Measurements from ENCODE around the gene ANKRD33B. TPM values are rescaled to one million over a fixed set of nuclear protein-coding genes. Genes with fewer than 3 reads are reported as not detected.
"Not testable (repeated sequence)": the region's sequence is repeated elsewhere in the genome, so short reads cannot be mapped to it uniquely, and the experiment has no call there.

The ANKRD33B gene
- total RNA-seq, 6 donors from 2014 or later, result 3.1 to 10.5 (median 7.9) TPM

GRCh38 chr5:10602031-10602806 is 38.3 kb downstream of the ANKRD33B start:
- TF ChIP-seq CTCF (IDR thresholded peaks at IDR 0.05) (no peak), POLR2AphosphoS5 (IDR thresholded peaks at IDR 0.05) (no peak), EP300 (IDR thresholded peaks at IDR 0.05) (no peak), POLR2A (IDR thresholded peaks at IDR 0.05) (no peak)
- no peak for DNase-seq
- ATAC-seq (ENCODE audit: low FRiP score in 2 of 2), result peak; percentile 11 to 16
- H3K36me3 ChIP-seq, result no peaks in the 10 kb centered on the region
- H3K27ac ChIP-seq, result peak overlapping the region; percentile 20 to 48 (median 30)
- WGBS, 2 donors, result 76 to 83% methylated on average over 14 to 15 of the region's 15 CpGs
- H3K27me3 ChIP-seq, result no peaks in the 10 kb centered on the region
- H3K4me3 ChIP-seq, result no peak overlapping the region
- H3K9me3 ChIP-seq, result no peaks in the 10 kb centered on the region
- H3K4me1 ChIP-seq, result peaks cover 11 to 26% (median 16%) of the 10 kb centered on the region in 4 donors

GRCh38 chr5:10604975-10605374 is 41.1 kb downstream of the ANKRD33B start:
- Histone ChIP-seq H3K27me3 (no peaks in the 10 kb centered on the region), H3K27ac (no peak overlapping the region), H3K9me3 (no peaks in the 10 kb centered on the region), H3K36me3 (no peaks in the 10 kb centered on the region), H3K4me1 (peaks cover 20 to 37% (median 26%) of the 10 kb centered on the region in 4 donors), H3K4me3 (no peak overlapping the region)
- no peak for TF ChIP-seq POLR2A (IDR thresholded peaks at IDR 0.05)
- no peak for TF ChIP-seq EP300 (IDR thresholded peaks at IDR 0.05)
- TF ChIP-seq POLR2AphosphoS5 (IDR thresholded peaks at IDR 0.05), result no peak
- TF ChIP-seq CTCF (IDR thresholded peaks at IDR 0.05), result no peak
- ATAC-seq (ENCODE audit: low FRiP score in 2 of 2) (no peak), DNase-seq (no peak)
- 81 to 96% methylated on average over 5 to 6 of the region's 6 CpGs for WGBS, 2 donors

- ATAC-seq (ENCODE audit: low FRiP score in 2 of 2); DNase-seq; H3K9me3 ChIP-seq; H3K4me3 ChIP-seq; H3K36me3 ChIP-seq; H3K27me3 ChIP-seq: not testable (repeated sequence)
- 73 to 95% methylated on average over 9 of the region's 9 CpGs for WGBS, 2 donors
- Histone ChIP-seq H3K27ac (peak overlapping the region; percentile 75 to 84 (median 76)), H3K4me1 (peaks cover 15 to 26% (median 20%) of the 10 kb centered on the region in 4 donors)
Measured at GRCh38 chr5:10606632-10607022, 42.8 kb downstream of the ANKRD33B start.

- Histone ChIP-seq H3K9me3 (no peaks in the 10 kb centered on the region), H3K4me1 (peaks cover 10 to 21% (median 15%) of the 10 kb centered on the region in 4 donors), H3K27ac (peak overlapping the region; percentile 75 to 84 (median 76)), H3K27me3 (no peaks in the 10 kb centered on the region), H3K36me3 (no peaks in the 10 kb centered on the region), H3K4me3 (peak overlapping the region in 1 of 4 donors; percentile 5)
- 21 to 27% methylated on average over 11 to 13 of the region's 13 CpGs for WGBS, 2 donors
- ATAC-seq (ENCODE audit: low FRiP score in 2 of 2), result peak; percentile 24 to 58
- DNase-seq, result peak in 1 of 2 donors; percentile 58
- TF ChIP-seq EP300 (IDR thresholded peaks at IDR 0.05) (peak in 2 of 4 donors; percentile 79 to 95), POLR2A (IDR thresholded peaks at IDR 0.05) (peak in 1 of 4 donors; percentile 4), CTCF (IDR thresholded peaks at IDR 0.05) (no peak), POLR2AphosphoS5 (IDR thresholded peaks at IDR 0.05) (peak in 1 of 2 donors; percentile 60)
Measured at GRCh38 chr5:10607023-10607665, 43.3 kb downstream of the ANKRD33B start.

GRCh38 chr5:10607666-10608073 is 43.8 kb downstream of the ANKRD33B start:
- no peaks in the 10 kb centered on the region for H3K27me3 ChIP-seq
- H3K36me3 ChIP-seq, result no peaks in the 10 kb centered on the region
- TF ChIP-seq POLR2A (IDR thresholded peaks at IDR 0.05), result peak in 1 of 4 donors; percentile 1
- TF ChIP-seq EP300 (IDR thresholded peaks at IDR 0.05), result peak in 1 of 4 donors; percentile 67
- peak in 2 of 6 experiments; percentile 15 to 28 for TF ChIP-seq CTCF (IDR thresholded peaks at IDR 0.05)
- peak; percentile 39 to 75 for TF ChIP-seq POLR2AphosphoS5 (IDR thresholded peaks at IDR 0.05)
- peak in 1 of 2 donors; percentile 72 for DNase-seq
- H3K9me3 ChIP-seq, result no peaks in the 10 kb centered on the region
- ATAC-seq (ENCODE audit: low FRiP score in 2 of 2), result peak; percentile 81 to 95
- H3K27ac ChIP-seq, result peak overlapping the region; percentile 75 to 84 (median 76)
- H3K4me3 ChIP-seq, result peak overlapping the region in 2 of 4 donors; percentile 3 to 5
- peaks cover 10 to 17% (median 12%) of the 10 kb centered on the region in 4 donors for H3K4me1 ChIP-seq
- WGBS, 2 donors, result 9 to 12% methylated on average over 5 of the region's 5 CpGs

- WGBS, 2 donors, result 53 to 71% methylated on average over 9 of the region's 9 CpGs
- H3K27me3 ChIP-seq, H3K36me3 ChIP-seq, DNase-seq, H3K4me3 ChIP-seq, H3K9me3 ChIP-seq: not testable (repeated sequence)
- Histone ChIP-seq H3K4me1 (peaks cover 10 to 17% (median 12%) of the 10 kb centered on the region in 4 donors), H3K27ac (peak overlapping the region; percentile 75 to 84 (median 76))
- ATAC-seq (ENCODE audit: low FRiP score in 2 of 2), result peak in 1 of 2 donors; percentile 47
Measured at GRCh38 chr5:10608081-10608480, 44.2 kb downstream of the ANKRD33B start.

All from upper lobe of left lung (tissue), 6 donors.